Central memory CD8-positive, alpha-beta T cell (primary cell): Measurements from ENCODE around the gene TAS2R39.

Source experiments
- ATAC-seq: fragments of 150-1000 bp; cut with Tn5 transposase; replicated peaks from 2 replicates; pipeline ENCODE4 v1.10.0; 2022; ENCODE audit warnings: mild to moderate bottlenecking, moderate FRiP score, moderate number of reproducible peaks; ENCODE audit not compliant: poor library complexity, severe bottlenecking; ENCODE audit errors: extremely low read depth
- DNase-seq, 2 donors: peaks; one replicate each; pipeline ENCODE4 v3.0.0; 2021; ENCODE audit warnings: low spot score in 2 of 2
- H3K27ac Mint-ChIP-seq: one replicate; pipeline ENCODE4 v1.8.0; 2022; ENCODE audit warnings: low read depth, mild to moderate bottlenecking, moderate library complexity, mixed read lengths
- H3K27me3 Mint-ChIP-seq: one replicate; pipeline ENCODE4 v1.8.0; 2022; ENCODE audit warnings: mixed read lengths
- H3K36me3 Mint-ChIP-seq: one replicate; pipeline ENCODE4 v1.8.0; 2022; ENCODE audit warnings: mild to moderate bottlenecking, moderate library complexity, mixed read lengths; ENCODE audit not compliant: insufficient read depth
- H3K4me1 Mint-ChIP-seq: one replicate; pipeline ENCODE4 v1.8.0; 2022; ENCODE audit warnings: mixed read lengths
- H3K4me3 Mint-ChIP-seq: one replicate; pipeline ENCODE4 v1.8.0; 2022; ENCODE audit warnings: mild to moderate bottlenecking, moderate library complexity, mixed read lengths
- H3K9me3 Mint-ChIP-seq: one replicate; pipeline ENCODE4 v1.8.0; 2022; ENCODE audit warnings: mixed read lengths

Gene TAS2R39

GRCh38 chr7:143221737-143222136, 38.5 kb downstream of the TAS2R39 start, which contains the start of gene TAS2R40:
Gene TAS2R40, plus strand, starts transcription at chr7:143222037. Its CDS starts 42 bp downstream, at chr7:143222079.
- DNase-seq: no peak
- Mint-ChIP-seq H3K27ac (no peak within 1 kb of the TSS), H3K9me3 (no peaks in the 10 kb centered on the region), H3K4me1 (no peaks in the 10 kb centered on the region), H3K36me3 (no peaks in the 10 kb centered on the region), H3K27me3 (peaks cover 57% of the 10 kb centered on the region), H3K4me3 (no peak within 1 kb of the TSS)
- no peak for ATAC-seq

DNA sequence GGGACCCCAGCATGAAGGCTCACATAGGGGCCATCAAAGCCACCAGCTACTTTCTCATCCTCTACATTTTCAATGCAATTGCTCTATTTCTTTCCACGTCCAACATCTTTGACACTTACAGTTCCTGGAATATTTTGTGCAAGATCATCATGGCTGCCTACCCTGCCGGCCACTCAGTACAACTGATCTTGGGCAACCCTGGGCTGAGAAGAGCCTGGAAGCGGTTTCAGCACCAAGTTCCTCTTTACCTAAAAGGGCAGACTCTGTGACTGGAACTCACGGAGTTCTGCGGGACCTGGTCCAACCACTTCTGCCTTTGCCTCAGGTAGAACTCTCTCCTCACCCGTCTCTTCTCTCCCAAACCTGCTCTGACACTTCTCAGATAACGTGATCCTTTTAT, 39.6 kb downstream of the TAS2R39 start:
- ATAC-seq (no peak), DNase-seq (no peak)
- Mint-ChIP-seq H3K27me3 (peaks cover 50% of the 10 kb centered on the region), H3K4me3 (no peak overlapping the region), H3K9me3 (no peaks in the 10 kb centered on the region), H3K27ac (no peak overlapping the region), H3K4me1 (no peaks in the 10 kb centered on the region), H3K36me3 (no peaks in the 10 kb centered on the region)

DNA sequence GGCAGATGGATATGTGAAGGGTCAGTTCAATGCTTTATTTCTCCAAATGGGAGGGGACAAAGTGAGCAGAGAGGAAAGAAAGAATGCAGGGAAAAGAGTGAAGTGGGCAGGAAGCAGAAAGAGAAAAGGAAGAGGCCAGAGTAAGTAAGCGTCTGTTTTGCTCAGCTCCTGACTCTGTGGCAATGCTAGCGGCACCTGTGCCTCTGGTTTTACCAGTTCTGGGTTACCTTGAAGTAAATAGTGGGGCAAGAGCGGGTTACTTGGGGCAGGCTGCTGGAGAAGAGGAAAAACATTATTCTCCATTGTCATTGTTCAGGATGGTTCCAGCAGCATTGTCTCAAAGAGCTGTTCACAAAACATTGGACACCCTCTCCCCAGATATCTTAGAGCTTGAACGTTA, 40.6 kb downstream of the TAS2R39 start:
- Mint-ChIP-seq H3K27ac (no peak overlapping the region), H3K36me3 (no peaks in the 10 kb centered on the region), H3K9me3 (no peaks in the 10 kb centered on the region), H3K27me3 (peaks cover 40% of the 10 kb centered on the region), H3K4me1 (no peaks in the 10 kb centered on the region), H3K4me3 (no peak overlapping the region)
- DNase-seq (no peak), ATAC-seq (no peak)

DNA sequence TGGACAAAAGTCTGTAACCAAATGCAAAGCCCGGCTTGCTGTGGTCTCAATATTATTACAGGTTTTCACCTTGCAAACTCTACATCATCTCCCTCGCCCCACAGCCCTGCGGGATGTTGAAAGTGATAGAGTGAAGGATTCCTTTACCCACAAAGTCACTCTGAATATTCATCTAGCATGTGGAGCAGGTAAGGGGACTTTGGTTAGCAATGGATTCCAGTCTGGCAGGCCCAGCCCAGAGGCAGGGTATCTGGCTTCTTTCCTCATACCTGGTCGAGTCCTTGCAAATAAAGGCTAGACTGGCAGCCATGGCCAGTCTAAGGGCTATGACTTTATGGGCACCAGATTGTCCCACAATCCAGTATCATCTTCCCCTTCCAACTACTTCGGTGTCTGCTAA, 41.8 kb downstream of the TAS2R39 start:
- H3K27ac Mint-ChIP-seq: no peak overlapping the region

GRCh38 chr7:143227806-143228205, 44.6 kb downstream of the TAS2R39 start:
- DNase-seq (no peak), ATAC-seq (no peak)
- Mint-ChIP-seq H3K27ac (no peak overlapping the region), H3K4me1 (no peaks in the 10 kb centered on the region), H3K4me3 (no peak overlapping the region), H3K27me3 (peaks cover 14% of the 10 kb centered on the region), H3K36me3 (no peaks in the 10 kb centered on the region), H3K9me3 (no peaks in the 10 kb centered on the region)

More for the DNA sequence above, 41.8 kb downstream of the TAS2R39 start:
- H3K9me3 Mint-ChIP-seq: no peaks in the 10 kb centered on the region
- no peak for ATAC-seq
- DNase-seq: no peak
- H3K4me1 Mint-ChIP-seq: no peaks in the 10 kb centered on the region
- H3K4me3 Mint-ChIP-seq: no peak overlapping the region
- H3K36me3 Mint-ChIP-seq: no peaks in the 10 kb centered on the region
- peaks cover 32% of the 10 kb centered on the region for H3K27me3 Mint-ChIP-seq

GRCh38 chr7:143229054-143229790, 46.0 kb downstream of the TAS2R39 start:
- no peak overlapping the region for H3K4me3 Mint-ChIP-seq
- DNase-seq (no peak), ATAC-seq (no peak)
- H3K27me3 Mint-ChIP-seq: no peaks in the 10 kb centered on the region
- no peaks in the 10 kb centered on the region for H3K9me3 Mint-ChIP-seq
- no peaks in the 10 kb centered on the region for H3K36me3 Mint-ChIP-seq
- H3K27ac Mint-ChIP-seq: no peak overlapping the region
- no peaks in the 10 kb centered on the region for H3K4me1 Mint-ChIP-seq

DNA sequence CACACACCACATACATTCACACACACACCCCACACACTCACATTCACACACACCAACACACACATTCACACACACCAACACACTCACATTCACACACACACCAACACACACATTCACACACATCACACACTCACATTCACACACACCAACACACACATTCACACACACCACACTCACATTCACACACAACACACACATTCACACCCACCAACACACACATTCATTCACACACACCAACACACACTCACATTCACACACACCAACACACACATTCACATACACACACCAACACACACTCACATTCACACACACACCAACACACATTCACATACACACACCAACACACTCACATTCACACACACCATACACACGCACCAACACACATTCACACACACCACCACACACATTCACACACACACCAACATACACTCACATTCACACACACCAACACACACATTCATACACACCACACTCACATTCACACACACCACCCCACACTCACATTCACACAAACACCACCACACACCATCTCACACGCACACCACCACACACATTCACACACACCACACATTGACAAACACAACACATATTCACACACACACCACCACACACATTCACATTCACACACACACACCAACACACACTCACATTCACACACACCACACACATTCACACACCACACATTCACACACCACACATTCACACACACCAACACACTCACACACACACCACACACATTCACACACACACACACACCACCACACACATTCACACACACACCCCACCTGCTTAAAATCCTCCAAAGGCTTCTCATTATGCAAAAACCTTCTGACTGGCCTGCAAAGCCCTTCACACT, 47.6 kb downstream of the TAS2R39 start:
- DNase-seq: no peak
- no peak overlapping the region for H3K27ac Mint-ChIP-seq

More for the DNA sequence above, 47.6 kb downstream of the TAS2R39 start:
- peaks cover under 1% of the 10 kb centered on the region for H3K9me3 Mint-ChIP-seq
- no peak overlapping the region for H3K4me3 Mint-ChIP-seq
- no peaks in the 10 kb centered on the region for H3K4me1 Mint-ChIP-seq
- H3K36me3 Mint-ChIP-seq: no peaks in the 10 kb centered on the region
- ATAC-seq: no peak
- peaks cover 9% of the 10 kb centered on the region for H3K27me3 Mint-ChIP-seq
